ENCODE data around the gene C12orf75.
"Not testable (repeated sequence)": the region's sequence is repeated elsewhere in the genome, so short reads cannot be mapped to it uniquely, and the experiment has no call there.

The C12orf75 gene

DNA sequence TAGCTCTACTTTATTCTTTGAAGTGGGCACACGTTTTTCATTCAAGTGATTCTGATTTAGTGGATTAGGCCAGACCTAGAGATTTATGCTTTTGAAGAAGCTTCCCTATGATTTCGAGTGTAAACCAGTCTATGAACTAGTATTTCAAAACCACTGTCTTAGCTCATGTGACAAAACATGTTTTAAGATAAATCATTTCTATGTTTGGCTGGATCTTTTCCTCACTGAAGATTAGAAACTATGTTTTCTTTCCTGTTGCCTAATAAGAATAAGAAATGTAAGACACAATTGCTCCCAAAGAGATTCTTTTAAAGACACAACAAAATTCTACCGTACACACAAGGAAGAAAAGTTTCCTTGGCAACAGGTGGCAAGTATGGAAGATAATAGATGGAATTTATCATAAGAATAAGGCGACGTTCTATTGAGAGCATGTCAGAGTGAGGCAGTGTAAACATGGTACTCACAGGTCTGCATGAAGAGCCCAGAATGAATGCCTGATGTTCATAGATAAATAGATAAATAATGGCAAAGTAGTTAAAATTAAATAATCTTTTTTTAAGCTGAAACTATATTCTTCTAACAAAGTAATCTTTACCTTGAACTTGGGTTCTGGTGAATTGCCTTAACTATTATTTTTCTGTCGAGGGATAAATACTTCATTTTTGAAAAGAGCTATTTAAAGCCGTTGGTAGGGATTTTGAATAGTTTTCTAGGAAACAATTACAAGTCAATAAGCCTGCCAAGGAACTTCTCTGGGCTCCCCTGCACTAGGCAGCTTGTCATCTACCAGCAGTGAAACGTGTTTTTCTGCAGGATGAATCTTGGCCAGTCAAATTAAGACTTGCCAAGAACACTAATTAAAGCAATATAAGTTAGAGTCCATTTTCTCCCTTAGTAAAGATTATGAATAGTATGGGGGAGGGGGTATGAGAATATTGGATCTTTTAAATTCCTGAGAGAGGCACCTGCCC, 34.1 kb upstream of the C12orf75 start:
- no CpG with 5 or more reads among the region's 8 CpGs for WGBS (ENCODE audit: extremely low coverage, insufficient coverage, insufficient read length)
- no peak overlapping the region for H2AFZ ChIP-seq (ENCODE audit: insufficient read depth, low read length, poor library complexity)
- no peak overlapping the region for H3K18ac ChIP-seq (ENCODE audit: low read length)
- H3K27ac ChIP-seq (ENCODE audit: low read depth, low read length): no peak overlapping the region
- no peak overlapping the region for H2AK5ac ChIP-seq (ENCODE audit: low read length)
- DNase-seq: no peak
- no peak overlapping the region for H3K4me3 ChIP-seq (ENCODE audit: low read depth, low read length)
- no peaks in the 10 kb centered on the region for H3K36me3 ChIP-seq (ENCODE audit: control insufficient read depth in 1 of 2, insufficient read depth in 2 of 2, low read length in 2 of 2)
- H3K79me1 ChIP-seq (ENCODE audit: low read length): no peaks in the 10 kb centered on the region
- peaks cover 2% of the 10 kb centered on the region for H3K9me3 ChIP-seq (ENCODE audit: insufficient read depth, low read depth, low read length)
- H3K23ac ChIP-seq (ENCODE audit: low read length): no peak overlapping the region
- H3K79me2 ChIP-seq (ENCODE audit: control insufficient read depth, insufficient read depth, low read length, poor library complexity): no peaks in the 10 kb centered on the region
- H3K9ac ChIP-seq (ENCODE audit: low read length): no peak overlapping the region
- H2BK12ac ChIP-seq (ENCODE audit: low read length): no peak overlapping the region
- no peaks in the 10 kb centered on the region for H3K4me1 ChIP-seq (ENCODE audit: control insufficient read depth in 1 of 2, insufficient read depth in 2 of 2, low read length in 2 of 2)
- H3K14ac ChIP-seq (ENCODE audit: low read length): no peak overlapping the region
- no peak overlapping the region for H3K4ac ChIP-seq (ENCODE audit: low read depth, low read length)
- no peaks in the 10 kb centered on the region for H3K27me3 ChIP-seq (ENCODE audit: insufficient read depth, low read length)
- no peak overlapping the region for H2BK120ac ChIP-seq (ENCODE audit: insufficient read depth, low read length, poor library complexity)
- H3K4me2 ChIP-seq (ENCODE audit: low read length): no peak overlapping the region
- H2BK5ac ChIP-seq (ENCODE audit: low read depth, low read length, poor library complexity): no peak overlapping the region
- H4K91ac ChIP-seq (ENCODE audit: low read depth, low read length): no peak overlapping the region
- H4K12ac ChIP-seq (ENCODE audit: low read depth, low read length): no peak overlapping the region
- H4K8ac ChIP-seq (ENCODE audit: low read depth, low read length): no peak overlapping the region

DNA sequence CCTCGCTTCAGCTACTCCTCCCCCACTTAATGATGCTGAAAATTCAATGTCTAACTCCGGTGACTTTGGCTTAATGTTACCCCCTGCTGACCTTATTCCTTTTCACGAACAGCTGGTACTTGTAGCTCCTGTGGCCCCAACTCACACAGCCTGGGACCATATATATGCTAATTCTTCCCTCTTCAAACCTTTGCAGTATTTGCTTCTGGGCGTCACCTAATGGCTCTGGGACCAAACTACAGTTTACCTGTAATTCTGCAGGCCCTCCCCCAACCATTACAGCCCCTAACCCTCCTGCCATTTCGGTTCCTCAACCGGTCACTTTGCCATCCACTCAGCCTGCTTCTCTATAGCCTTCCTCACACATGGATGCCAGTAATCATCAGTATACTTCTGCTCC, 29.6 kb upstream of the C12orf75 start:
- Histone ChIP-seq H2BK5ac (ENCODE audit: low read depth, low read length, poor library complexity) (no peak overlapping the region), H2BK120ac (ENCODE audit: insufficient read depth, low read length, poor library complexity) (no peak overlapping the region)
- WGBS (ENCODE audit: extremely low coverage, insufficient coverage, insufficient read length): no CpG with 5 or more reads among the region's 6 CpGs

DNA sequence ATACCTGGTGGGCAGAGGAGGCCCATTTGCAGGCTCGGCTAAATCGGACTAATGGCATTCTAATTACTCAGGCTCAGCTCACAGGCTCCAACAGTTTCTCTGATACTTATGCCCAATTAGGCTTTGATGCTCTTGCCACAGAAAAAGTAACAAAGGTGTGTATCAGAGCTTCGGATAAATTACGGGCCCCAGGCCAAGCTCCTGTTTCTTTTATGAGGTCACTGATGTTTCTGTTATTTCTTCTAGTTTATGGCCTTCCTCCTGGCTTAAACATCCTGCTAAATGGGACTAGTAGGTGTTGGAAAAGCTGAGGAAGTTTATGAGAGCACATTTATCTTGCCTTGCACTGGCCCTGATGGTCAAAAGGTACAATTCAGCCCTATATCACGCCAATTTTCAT, 28.8 kb upstream of the C12orf75 start:
- Histone ChIP-seq H3K4me3 (ENCODE audit: low read depth, low read length) (no peak overlapping the region), H2BK120ac (ENCODE audit: insufficient read depth, low read length, poor library complexity) (no peak overlapping the region), H3K23ac (ENCODE audit: low read length) (no peak overlapping the region), H3K79me1 (ENCODE audit: low read length) (no peaks in the 10 kb centered on the region), H2AK5ac (ENCODE audit: low read length) (no peak overlapping the region), H3K18ac (ENCODE audit: low read length) (no peak overlapping the region), H3K14ac (ENCODE audit: low read length) (no peak overlapping the region), H4K12ac (ENCODE audit: low read depth, low read length) (no peak overlapping the region), H3K4ac (ENCODE audit: low read depth, low read length) (no peak overlapping the region), H3K27me3 (ENCODE audit: insufficient read depth, low read length) (no peaks in the 10 kb centered on the region), H2BK5ac (ENCODE audit: low read depth, low read length, poor library complexity) (no peak overlapping the region), H4K8ac (ENCODE audit: low read depth, low read length) (no peak overlapping the region), H3K9ac (ENCODE audit: low read length) (no peak overlapping the region), H3K79me2 (ENCODE audit: control insufficient read depth, insufficient read depth, low read length, poor library complexity) (no peaks in the 10 kb centered on the region), H3K9me3 (ENCODE audit: insufficient read depth, low read depth, low read length) (peaks cover 2% of the 10 kb centered on the region), H3K4me1 (ENCODE audit: control insufficient read depth in 1 of 2, insufficient read depth in 2 of 2, low read length in 2 of 2) (peaks cover 0 to 2% of the 10 kb centered on the region in 2 experiments), H3K27ac (ENCODE audit: low read depth, low read length) (no peak overlapping the region), H4K91ac (ENCODE audit: low read depth, low read length) (no peak overlapping the region), H3K4me2 (ENCODE audit: low read length) (no peak overlapping the region), H2AFZ (ENCODE audit: insufficient read depth, low read length, poor library complexity) (no peak overlapping the region), H2BK12ac (ENCODE audit: low read length) (no peak overlapping the region), H3K36me3 (ENCODE audit: control insufficient read depth in 1 of 2, insufficient read depth in 2 of 2, low read length in 2 of 2) (no peaks in the 10 kb centered on the region)
- no peak for DNase-seq
- no CpG with 5 or more reads among the region's 5 CpGs for WGBS (ENCODE audit: extremely low coverage, insufficient coverage, insufficient read length)

More for the DNA sequence above, 29.6 kb upstream of the C12orf75 start:
- Histone ChIP-seq H3K9ac (ENCODE audit: low read length) (no peak overlapping the region), H2AK5ac (ENCODE audit: low read length) (no peak overlapping the region), H4K8ac (ENCODE audit: low read depth, low read length) (no peak overlapping the region), H4K12ac (ENCODE audit: low read depth, low read length) (no peak overlapping the region), H3K18ac (ENCODE audit: low read length) (no peak overlapping the region), H3K27ac (ENCODE audit: low read depth, low read length) (no peak overlapping the region), H3K9me3 (ENCODE audit: insufficient read depth, low read depth, low read length) (peaks cover 2% of the 10 kb centered on the region), H3K4me1 (ENCODE audit: control insufficient read depth in 1 of 2, insufficient read depth in 2 of 2, low read length in 2 of 2) (peaks cover 0 to 2% of the 10 kb centered on the region in 2 experiments), H3K14ac (ENCODE audit: low read length) (no peak overlapping the region), H3K79me1 (ENCODE audit: low read length) (no peaks in the 10 kb centered on the region), H2AFZ (ENCODE audit: insufficient read depth, low read length, poor library complexity) (no peak overlapping the region), H3K36me3 (ENCODE audit: control insufficient read depth in 1 of 2, insufficient read depth in 2 of 2, low read length in 2 of 2) (no peaks in the 10 kb centered on the region), H3K23ac (ENCODE audit: low read length) (no peak overlapping the region), H3K27me3 (ENCODE audit: insufficient read depth, low read length) (no peaks in the 10 kb centered on the region), H3K4me2 (ENCODE audit: low read length) (no peak overlapping the region), H3K4me3 (ENCODE audit: low read depth, low read length) (no peak overlapping the region), H3K4ac (ENCODE audit: low read depth, low read length) (no peak overlapping the region), H3K79me2 (ENCODE audit: control insufficient read depth, insufficient read depth, low read length, poor library complexity) (no peaks in the 10 kb centered on the region), H2BK12ac (ENCODE audit: low read length) (no peak overlapping the region), H4K91ac (ENCODE audit: low read depth, low read length) (no peak overlapping the region)
- DNase-seq: no peak

DNA sequence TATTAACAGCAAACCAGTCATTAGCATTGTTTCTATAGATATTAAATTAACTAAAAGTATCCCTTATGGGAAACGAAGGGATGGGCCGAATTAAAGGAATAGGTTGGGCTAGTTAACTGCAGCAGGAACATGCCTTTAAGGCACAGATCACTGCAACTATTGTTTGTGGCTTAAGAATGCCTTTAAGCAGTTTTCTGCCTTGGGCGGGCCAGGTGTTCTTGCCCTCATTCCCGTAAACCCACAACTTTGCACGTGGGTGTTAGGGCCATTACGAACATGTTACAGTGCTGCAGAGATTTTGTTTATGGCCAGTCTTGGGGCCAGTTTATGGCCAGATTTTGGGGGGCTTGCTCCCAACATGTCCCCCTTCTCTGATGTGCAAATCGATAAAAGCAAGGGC, 27.5 kb upstream of the C12orf75 start:
- not testable (repeated sequence) for H2BK12ac ChIP-seq (ENCODE audit: low read length); H3K4me1 ChIP-seq (ENCODE audit: control insufficient read depth in 1 of 2, insufficient read depth in 2 of 2, low read length in 2 of 2); H3K23ac ChIP-seq (ENCODE audit: low read length); H3K4me2 ChIP-seq (ENCODE audit: low read length); H4K12ac ChIP-seq (ENCODE audit: low read depth, low read length); H3K4me3 ChIP-seq (ENCODE audit: low read depth, low read length); H2BK5ac ChIP-seq (ENCODE audit: low read depth, low read length, poor library complexity); H2AK5ac ChIP-seq (ENCODE audit: low read length); H3K4ac ChIP-seq (ENCODE audit: low read depth, low read length); H2AFZ ChIP-seq (ENCODE audit: insufficient read depth, low read length, poor library complexity); H2BK120ac ChIP-seq (ENCODE audit: insufficient read depth, low read length, poor library complexity); H4K8ac ChIP-seq (ENCODE audit: low read depth, low read length); H3K79me2 ChIP-seq (ENCODE audit: control insufficient read depth, insufficient read depth, low read length, poor library complexity); H4K91ac ChIP-seq (ENCODE audit: low read depth, low read length); H3K27me3 ChIP-seq (ENCODE audit: insufficient read depth, low read length); H3K36me3 ChIP-seq (ENCODE audit: control insufficient read depth in 1 of 2, insufficient read depth in 2 of 2, low read length in 2 of 2); H3K18ac ChIP-seq (ENCODE audit: low read length); H3K9me3 ChIP-seq (ENCODE audit: insufficient read depth, low read depth, low read length); H3K79me1 ChIP-seq (ENCODE audit: low read length); H3K14ac ChIP-seq (ENCODE audit: low read length); H3K9ac ChIP-seq (ENCODE audit: low read length); H3K27ac ChIP-seq (ENCODE audit: low read depth, low read length)
- WGBS (ENCODE audit: extremely low coverage, insufficient coverage, insufficient read length): no CpG with 5 or more reads among the region's 7 CpGs
- peak; percentile 69 to 70 for DNase-seq
